22Rv1 (cell line): ENCODE data around the gene PHYKPL.

Experiments used
- H3K27ac ChIP-seq: fragments of 450-650 bp; 2 replicates; pipeline ENCODE4 v1.5.1; 2017
- ZFX ChIP-seq: fragments of 450-650 bp; IDR thresholded peaks from 2 replicates; pipeline ENCODE4 v1.6.1; 2017; ENCODE audit warnings: antibody characterized with exemption, borderline replicate concordance
- TF ChIP-seq, protein P1 (sequence below): fragments of 450-650 bp; IDR thresholded peaks from 2 replicates; pipeline ENCODE4 v1.5.1; 2017; ENCODE audit warnings: mild to moderate bottlenecking

Gene PHYKPL

DNA sequence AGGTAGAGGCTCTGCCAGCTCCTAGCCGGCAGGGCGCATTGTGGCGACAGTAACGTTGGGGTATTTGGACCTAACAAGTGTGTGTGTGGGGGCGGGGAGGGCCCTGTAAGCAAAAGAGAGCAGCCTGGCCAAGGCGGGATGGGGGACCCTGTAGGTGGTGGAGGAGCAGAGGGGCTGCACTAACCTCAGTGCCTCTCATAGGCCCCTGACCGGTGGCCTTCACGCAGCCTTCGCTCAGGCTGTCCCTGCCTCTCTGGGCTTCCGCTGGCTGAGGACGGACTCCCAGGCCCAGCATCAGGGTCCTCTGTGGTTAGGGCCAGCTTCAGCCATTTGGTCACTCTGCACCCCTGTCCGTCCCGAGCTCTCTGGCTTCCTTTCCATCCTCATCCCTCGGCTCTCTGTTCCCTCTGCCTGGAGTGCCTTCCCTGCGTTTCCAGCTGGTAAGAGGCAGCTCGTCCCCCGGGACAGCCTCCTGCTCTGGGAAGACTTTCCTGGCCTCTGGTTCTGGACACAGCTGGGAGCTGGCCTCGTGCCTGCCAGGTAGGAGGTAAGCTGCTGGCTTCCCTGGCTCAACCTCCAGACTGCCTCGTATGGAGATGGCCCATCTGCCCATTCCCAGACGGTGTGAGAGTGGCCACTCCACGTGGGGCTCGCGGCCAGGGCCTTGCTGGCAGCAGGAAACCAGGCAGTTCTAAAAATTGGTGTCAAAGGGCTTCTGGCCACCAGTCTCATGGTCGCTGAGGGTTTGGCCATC lies 39.3 kb upstream of the PHYKPL start:
- TF ChIP-seq, protein P1, sequence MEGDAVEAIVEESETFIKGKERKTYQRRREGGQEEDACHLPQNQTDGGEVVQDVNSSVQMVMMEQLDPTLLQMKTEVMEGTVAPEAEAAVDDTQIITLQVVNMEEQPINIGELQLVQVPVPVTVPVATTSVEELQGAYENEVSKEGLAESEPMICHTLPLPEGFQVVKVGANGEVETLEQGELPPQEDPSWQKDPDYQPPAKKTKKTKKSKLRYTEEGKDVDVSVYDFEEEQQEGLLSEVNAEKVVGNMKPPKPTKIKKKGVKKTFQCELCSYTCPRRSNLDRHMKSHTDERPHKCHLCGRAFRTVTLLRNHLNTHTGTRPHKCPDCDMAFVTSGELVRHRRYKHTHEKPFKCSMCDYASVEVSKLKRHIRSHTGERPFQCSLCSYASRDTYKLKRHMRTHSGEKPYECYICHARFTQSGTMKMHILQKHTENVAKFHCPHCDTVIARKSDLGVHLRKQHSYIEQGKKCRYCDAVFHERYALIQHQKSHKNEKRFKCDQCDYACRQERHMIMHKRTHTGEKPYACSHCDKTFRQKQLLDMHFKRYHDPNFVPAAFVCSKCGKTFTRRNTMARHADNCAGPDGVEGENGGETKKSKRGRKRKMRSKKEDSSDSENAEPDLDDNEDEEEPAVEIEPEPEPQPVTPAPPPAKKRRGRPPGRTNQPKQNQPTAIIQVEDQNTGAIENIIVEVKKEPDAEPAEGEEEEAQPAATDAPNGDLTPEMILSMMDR = no peak
- H3K27ac ChIP-seq = no peak overlapping the region

DNA sequence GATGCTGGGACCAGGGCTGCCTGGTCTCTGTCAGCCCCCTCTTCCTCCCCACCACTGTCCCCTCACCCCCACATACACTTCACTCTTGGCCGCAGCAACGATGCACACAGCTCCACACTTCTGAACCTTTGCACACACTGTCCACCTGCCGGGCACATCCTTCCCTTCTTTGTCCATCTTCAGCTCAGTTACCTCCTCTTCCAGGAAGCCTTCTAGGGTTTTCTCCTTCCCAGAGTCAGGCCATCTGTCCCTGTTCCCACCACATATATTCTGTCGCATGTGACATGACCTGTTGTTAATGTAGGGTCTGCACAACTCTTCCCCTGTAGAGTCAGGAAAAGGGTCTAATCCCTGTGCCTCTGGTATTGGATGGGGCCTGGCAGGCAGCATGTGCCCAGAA lies 38.6 kb upstream of the PHYKPL start:
- no peak for TF ChIP-seq ZFX
- TF ChIP-seq, protein P1 = no peak
- H3K27ac ChIP-seq = no peak overlapping the region

DNA sequence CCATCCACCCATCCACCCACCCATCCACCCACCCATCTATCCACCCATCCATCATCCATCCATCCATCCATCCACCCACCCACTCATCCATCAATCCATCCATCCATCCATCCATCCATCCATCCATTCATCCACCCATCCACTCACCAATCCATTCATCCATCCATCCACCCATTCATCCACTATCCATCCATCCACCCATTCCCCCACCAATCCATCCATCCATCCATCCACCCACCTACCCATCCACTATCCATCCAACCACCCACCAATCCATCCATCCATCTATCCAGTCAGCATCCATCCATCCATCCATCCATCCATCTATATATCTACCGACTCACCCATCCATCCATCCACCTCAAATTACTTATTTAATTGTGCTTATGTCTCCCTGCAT lies 36.9 kb upstream of the PHYKPL start:
- H3K27ac ChIP-seq = no peak overlapping the region
- TF ChIP-seq, protein P1 = no peak
- no peak for TF ChIP-seq ZFX

DNA sequence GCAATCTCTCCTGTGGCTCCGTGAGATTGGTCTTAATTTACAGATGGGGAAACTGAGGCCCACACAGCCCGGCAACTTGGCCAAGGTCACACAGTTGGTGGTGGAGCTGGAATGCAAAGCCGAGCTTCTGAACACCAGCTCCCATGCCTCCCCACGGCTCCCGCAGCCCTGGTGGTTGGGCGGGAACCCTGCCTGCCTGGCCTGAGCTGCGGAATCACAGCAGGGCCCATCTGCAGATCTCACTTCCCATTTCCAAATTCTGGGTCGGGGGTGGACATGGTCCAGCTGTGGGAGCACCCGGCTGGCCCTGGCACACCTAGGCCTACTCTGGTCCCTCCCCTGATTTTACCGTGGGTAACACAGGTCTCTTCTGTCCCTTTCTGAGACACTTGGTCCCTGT lies 35.3 kb upstream of the PHYKPL start:
- TF ChIP-seq, protein P1 = no peak
- no peak for TF ChIP-seq ZFX
- H3K27ac ChIP-seq = no peak overlapping the region

DNA sequence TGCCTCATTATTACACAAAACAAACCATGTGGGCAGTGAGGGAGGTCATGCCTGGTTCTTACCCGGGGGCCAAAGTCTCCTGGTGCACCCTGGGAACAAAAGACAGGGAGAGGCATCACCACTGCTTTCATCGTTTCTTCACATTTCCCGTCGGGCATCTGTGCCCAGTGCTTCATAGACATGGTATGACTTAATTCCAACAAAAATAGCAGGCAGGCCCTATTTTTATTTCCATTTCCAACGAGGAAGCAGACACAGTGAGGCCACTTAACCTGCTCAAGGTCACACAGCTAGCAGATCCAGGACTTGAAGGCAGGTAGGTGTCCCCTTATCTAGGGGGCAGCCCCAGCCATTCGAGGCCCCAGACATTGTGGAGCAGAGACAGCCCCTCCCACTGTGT lies 34.6 kb upstream of the PHYKPL start:
- no peak for TF ChIP-seq ZFX
- TF ChIP-seq, protein P1 = no peak
- no peak overlapping the region for H3K27ac ChIP-seq

DNA sequence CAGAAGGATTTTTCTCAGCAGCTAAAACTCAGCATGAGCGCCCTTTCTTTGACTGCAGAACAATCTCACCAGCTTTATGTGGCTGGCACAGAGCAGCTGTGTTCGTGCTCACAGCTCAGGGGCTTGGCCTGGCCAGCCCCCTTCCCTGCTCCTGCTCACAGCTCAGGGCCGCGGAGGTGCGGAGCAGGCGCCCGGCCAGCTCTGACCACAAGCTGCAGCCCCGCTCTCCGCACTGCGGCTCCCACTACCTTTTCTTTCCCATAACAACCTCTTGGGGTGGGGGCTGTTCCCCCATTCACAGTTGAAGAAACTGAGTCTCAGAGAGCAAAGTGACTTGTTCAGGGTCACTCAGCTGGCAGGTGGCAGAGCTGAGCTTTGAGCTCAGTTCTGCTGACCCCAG lies 34.0 kb upstream of the PHYKPL start:
- no peak overlapping the region for H3K27ac ChIP-seq
- TF ChIP-seq, protein P1 = no peak

DNA sequence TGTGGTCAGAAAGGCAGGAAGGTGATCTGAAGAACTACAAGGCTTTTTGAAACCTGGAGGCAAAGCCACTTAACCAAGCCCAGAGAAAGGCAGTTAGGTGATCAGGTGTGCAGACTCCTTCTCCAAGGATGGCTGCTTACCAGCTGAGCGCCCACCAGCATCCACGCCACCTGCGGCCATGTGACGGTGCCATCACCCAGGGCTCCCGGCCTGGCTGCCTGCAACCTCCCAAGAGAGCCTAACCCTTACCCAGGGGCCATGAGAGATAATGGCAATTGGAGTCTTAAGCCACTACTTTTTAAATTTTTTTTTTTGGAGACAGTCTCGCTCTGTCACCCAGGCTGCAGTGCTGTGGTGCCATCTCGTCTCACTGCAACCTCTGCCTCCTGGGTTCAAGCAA lies 33.1 kb upstream of the PHYKPL start:
- no peak overlapping the region for H3K27ac ChIP-seq
- TF ChIP-seq, protein P1 = no peak
- TF ChIP-seq ZFX = no peak
